Dermis lymphatic vessel endothelial cell (primary cell): Measurements from ENCODE around the gene CRPPA. TPM values are rescaled to one million over a fixed set of nuclear protein-coding genes. Genes with fewer than 3 reads are reported as not detected.

Experiments
- total RNA-seq: library from RNA; depleted of rRNA; stranded (reverse); fragments of >200 nt; gene quantifications from 2 replicates; pipeline ENCODE4 v1.2.1, GENCODE V29; 2014

Gene CRPPA
- 1.8 and 1.9 TPM in 2 replicates for total RNA-seq

DNA sequence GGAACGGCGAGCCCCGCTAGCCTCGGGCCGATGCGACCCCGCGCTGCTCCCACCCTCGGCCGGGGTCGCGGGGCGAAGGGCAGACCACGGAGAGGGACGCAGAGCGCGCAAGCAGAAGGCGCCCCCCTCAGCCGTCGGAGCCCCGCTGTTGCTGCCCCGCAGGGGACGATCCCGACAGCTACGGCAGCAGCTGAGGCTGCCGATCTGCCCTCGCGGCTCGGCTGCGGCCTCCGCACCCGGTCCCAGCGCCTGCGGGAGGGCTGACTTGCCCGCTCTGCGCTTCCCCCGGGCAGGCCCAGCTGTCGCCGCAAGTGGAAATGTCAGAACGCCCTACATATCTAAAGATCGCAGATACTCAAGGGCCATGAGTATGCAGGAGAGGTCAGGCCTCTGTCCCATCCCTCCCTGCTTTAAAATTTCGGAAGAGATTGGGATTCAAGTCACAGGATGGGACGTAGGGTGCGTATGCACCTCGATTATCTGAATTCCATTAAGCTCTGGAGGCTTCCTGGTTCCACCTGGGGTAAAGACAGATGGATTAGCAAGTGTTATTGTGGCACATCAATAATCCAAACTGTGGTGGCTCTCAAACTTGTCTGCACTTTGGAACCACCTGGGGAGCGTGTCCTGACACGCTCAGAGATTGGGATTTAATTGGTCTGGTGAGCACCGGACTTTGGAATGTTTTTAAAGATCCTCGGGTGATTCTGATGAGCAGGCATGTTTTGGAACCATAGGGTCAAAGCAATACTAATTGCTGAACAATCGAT lies at the start of gene CRPPA:
Gene CRPPA, minus strand, starts transcription at position 206 of the 770 bp plus-strand sequence. CDS start 216 bp downstream, outside the sequence.

DNA sequence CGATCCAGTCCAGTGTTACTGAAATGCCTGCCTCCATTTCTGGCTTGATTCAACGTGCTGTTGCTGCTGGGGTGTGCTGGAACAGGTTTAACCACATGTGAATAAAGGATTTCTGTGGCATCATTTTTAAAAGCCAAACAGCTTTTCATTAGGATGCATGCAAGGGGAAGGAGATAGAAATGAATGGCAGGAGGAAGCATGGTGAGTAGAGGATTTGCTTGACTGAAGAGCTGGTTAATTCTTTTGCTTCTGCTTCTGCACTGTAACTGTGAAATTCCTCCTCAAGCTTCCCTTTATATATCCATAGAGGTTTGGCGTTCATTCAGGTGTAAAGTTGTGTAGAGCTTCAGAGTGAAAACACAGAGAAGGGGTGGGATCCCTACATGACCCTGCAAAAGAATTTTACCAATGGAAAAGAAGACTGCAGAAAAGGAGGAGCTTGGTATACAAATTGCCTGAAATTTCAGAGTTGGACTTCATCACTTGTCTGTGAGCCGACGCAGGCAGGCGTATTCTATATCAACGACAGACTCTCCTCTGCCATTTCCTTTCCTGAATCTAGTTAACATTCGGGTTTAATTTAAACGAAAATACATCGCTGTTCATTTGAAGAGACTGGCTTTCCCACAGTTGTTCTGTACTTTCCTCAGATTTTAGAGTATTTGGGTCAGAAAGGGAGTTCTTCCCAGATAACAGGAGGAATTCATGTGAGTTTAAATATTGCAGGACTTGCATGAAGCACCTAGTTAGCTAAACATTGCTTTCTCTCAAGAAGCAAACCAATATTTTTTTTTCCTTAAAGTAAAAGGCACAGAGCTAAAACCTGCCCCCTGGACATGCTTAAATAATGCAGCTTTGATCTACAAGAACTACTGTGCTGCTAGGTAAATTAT lies 44.4 kb upstream of the CRPPA start, which contains the start of gene SOSTDC1:
Gene SOSTDC1, minus strand, starts transcription at position 270 of the 893 bp plus-strand sequence. Its CDS starts 70 bp downstream, at position 200.

Other genes starting within 250 kb of the CRPPA start
- gene SOSTDC1, start 44.2 kb upstream of the CRPPA start, total RNA-seq, result not detected in 2 replicates
- gene LRRC72, start 105.3 kb upstream of the CRPPA start, total RNA-seq, result not detected in 2 replicates
- gene ANKMY2, start 224.2 kb upstream of the CRPPA start, total RNA-seq, result 12.5 and 13.0 TPM in 2 replicates
- 66.1 and 105 TPM in 2 replicates for gene BZW2, start 224.6 kb upstream of the CRPPA start, total RNA-seq